ENCODE results near the gene ARID2.

The ARID2 gene

GRCh38 chr12:45914090-45914489 lies 184.6 kb downstream of the ARID2 start:
- no peak for TF ChIP-seq CTCF (IDR thresholded peaks at IDR 0.05; ENCODE audit: extremely low read depth, insufficient read depth, missing control alignments)
- DNase-seq (ENCODE audit: low spot score): peak; percentile 31
- in situ Hi-C loops (cut with MboI; ENCODE audit: low pct_unique_long_range_greater_than_20kb, low sequenced_read_pairs, unreplicated experiment): no loop called here

- DNase-seq (ENCODE audit: low spot score): no peak
- no peak for TF ChIP-seq CTCF (IDR thresholded peaks at IDR 0.05; ENCODE audit: extremely low read depth, insufficient read depth, missing control alignments)
- in situ Hi-C loops (cut with MboI; ENCODE audit: low pct_unique_long_range_greater_than_20kb, low sequenced_read_pairs, unreplicated experiment): no loop called here
Measured at GRCh38 chr12:45915405-45915804, 185.9 kb downstream of the ARID2 start.

GRCh38 chr12:45918818-45919217 lies 189.3 kb downstream of the ARID2 start:
- TF ChIP-seq CTCF (IDR thresholded peaks at IDR 0.05; ENCODE audit: extremely low read depth, insufficient read depth, missing control alignments): no peak
- in situ Hi-C loops (cut with MboI; ENCODE audit: low pct_unique_long_range_greater_than_20kb, low sequenced_read_pairs, unreplicated experiment): no loop called here
- DNase-seq (ENCODE audit: low spot score): no peak

GRCh38 chr12:45928309-45928708 lies 198.8 kb downstream of the ARID2 start:
- in situ Hi-C loops (cut with MboI; ENCODE audit: low pct_unique_long_range_greater_than_20kb, low sequenced_read_pairs, unreplicated experiment): no loop called here
- no peak for TF ChIP-seq CTCF (IDR thresholded peaks at IDR 0.05; ENCODE audit: extremely low read depth, insufficient read depth, missing control alignments)
- DNase-seq (ENCODE audit: low spot score): no peak

GRCh38 chr12:45930369-45930768 lies 200.9 kb downstream of the ARID2 start:
- DNase-seq (ENCODE audit: low spot score): no peak
- in situ Hi-C loops (cut with MboI; ENCODE audit: low pct_unique_long_range_greater_than_20kb, low sequenced_read_pairs, unreplicated experiment): no loop called here
- TF ChIP-seq CTCF (IDR thresholded peaks at IDR 0.05; ENCODE audit: extremely low read depth, insufficient read depth, missing control alignments): no peak

- no peak for TF ChIP-seq CTCF (IDR thresholded peaks at IDR 0.05; ENCODE audit: extremely low read depth, insufficient read depth, missing control alignments)
- in situ Hi-C loops (cut with MboI; ENCODE audit: low pct_unique_long_range_greater_than_20kb, low sequenced_read_pairs, unreplicated experiment): no loop called here
- DNase-seq (ENCODE audit: low spot score): no peak
Measured at GRCh38 chr12:45933504-45933903, 204.0 kb downstream of the ARID2 start.

- no peak for DNase-seq (ENCODE audit: low spot score)
- TF ChIP-seq CTCF (IDR thresholded peaks at IDR 0.05; ENCODE audit: extremely low read depth, insufficient read depth, missing control alignments): no peak
- in situ Hi-C loops (cut with MboI; ENCODE audit: low pct_unique_long_range_greater_than_20kb, low sequenced_read_pairs, unreplicated experiment): no loop called here
Measured at GRCh38 chr12:45934956-45935355, 205.4 kb downstream of the ARID2 start.
